Heart right ventricle (tissue), 16 donors: ENCODE data around the gene SRGAP3. TPM values are rescaled to one million over a fixed set of nuclear protein-coding genes. Genes with fewer than 3 reads are reported as not detected.

Experiments used
- ATAC-seq, 8 donors: fragments of 200-7000 bp; cut with Tn5 transposase; one replicate each; pipeline ENCODE4 v1.9.1; 2020; ENCODE audit warnings: mild to moderate bottlenecking in 8 of 8, moderate library complexity in 8 of 8, moderate number of reproducible peaks in 1 of 8
- DNase-seq, 2 donors: peaks; one replicate each; pipeline ENCODE4 v3.0.0-alpha.2; 2020
- H3K27ac ChIP-seq, 10 donors: fragments of 200-600 bp; sonication (generic) in 2 of 10; one replicate each; pipeline versions ENCODE4 v1.5.0 to v1.8.0; 2020 to 2022; ENCODE audit warnings: mild to moderate bottlenecking in 3 of 10
- H3K27me3 ChIP-seq, 7 donors: fragments of 200-600 bp; one replicate each; pipeline ENCODE4 v1.8.0; 2021 to 2022; ENCODE audit warnings: mild to moderate bottlenecking in 2 of 7
- H3K36me3 ChIP-seq, 9 donors: fragments of 200-600 bp; sonication (generic) in 1 of 9; one replicate each; pipeline versions ENCODE4 v1.5.0 to v1.8.0; 2020 to 2022; ENCODE audit warnings: mild to moderate bottlenecking in 2 of 9
- H3K4me1 ChIP-seq, 9 donors: fragments of 200-600 bp; sonication (generic) in 1 of 9; one replicate each; pipeline versions ENCODE4 v1.5.0 to v1.8.0; 2020 to 2022; ENCODE audit warnings: mild to moderate bottlenecking in 4 of 9
- H3K4me3 ChIP-seq, 10 donors: fragments of 200-600 bp; sonication (generic) in 2 of 10; one replicate each; pipeline versions ENCODE4 v1.5.0 to v1.8.0; 2020 to 2022; ENCODE audit warnings: mild to moderate bottlenecking in 7 of 10, moderate library complexity in 2 of 10
- H3K9me3 ChIP-seq, 11 donors: fragments of 200-600 bp in 10 of 11; sonication (generic) in 2 of 11; one replicate each; pipeline versions ENCODE4 v1.5.0 to v1.8.0; 2013 to 2022; ENCODE audit warnings: mild to moderate bottlenecking in 2 of 11, control low read depth in 1 of 11, moderate library complexity in 1 of 11
- WGBS, 2 donors: extraction: QIAGEN DNeasy Blood & Tissue Kit; methylation state at CpG; one replicate each; pipeline ENCODE4 v1.1.7; 2013; ENCODE audit warnings: inconsistent platforms in 1 of 2; 5-methylcytosine and 5-hydroxymethylcytosine counted together
- intact Hi-C, 10 donors: fragments of 100-400 bp; cut with DNase I; formaldehyde crosslinking; loops; one replicate each; pipeline versions ENCODE4 v1.11.1 to v1.14.2; 2022
- polyA plus RNA-seq, 2 donors: library from polyadenylated mRNA; stranded (reverse); fragments of 200-250 nt; gene quantifications; one replicate each; pipeline ENCODE4 v1.2.3, GENCODE V29; 2013
- total RNA-seq, 10 donors: library from RNA; stranded (reverse); fragmentation: NEBNext Ultra II Directional in 3 of 10; extraction: Animal tissue kit (Norgen Biotek cat#: 25700) in 3 of 10; gene quantifications; one replicate each; pipeline versions ENCODE4 v1.2.1 to v1.2.4, GENCODE V29; 2021 to 2023
- TF ChIP-seq, protein P1 (sequence below), 9 donors: fragments of 200-600 bp; sonication (generic) in 2 of 9; IDR thresholded peaks; one replicate each; pipeline versions ENCODE4 v1.5.0 to v1.8.0; 2021 to 2022; ENCODE audit warnings: antibody characterized with exemption in 9 of 9, mild to moderate bottlenecking in 5 of 9, moderate library complexity in 1 of 9
- donor health status: Arrhythmogenic right ventricular cardiomyopathy.
- donor health status: ischemic (EF 13 %, LVEDD 7.1; RV severe dilation, severe dysfunction).
- donor health status: healthy with polysubstance abuse.
- donor health status: DM: no; HTN: yes; CAD: no.
- donor health status: DM: no; HTN: no; CAD: no.
- donor health status: ischemic (EF 25% LVEDD 6.9; RV normal size, moderate dysfunction).
- donor health status: ischemic (EF 25% LVEDD 5.7; RV mildly dilated, moderate dysfunction).
- donor health status: healthy.
- donor health status: DM: yes; HTN: yes; CAD: no.
- donor health status: Ischemic cardiomyopathy.
- donor health status: ischemic (EF 35%, LVEDD 5.7; RV mildly dilated, moderate dysfunction).
- donor health status: nonischemic (EF 11% LVEDD 7.7; RV severe dilation, severe dysfunction).
- donor health status: DM: yes; HTN: yes; CAD: no.
- donor health status: PGD.
- donor health status: ischemic (EF 29% LVEDD 5.4; RV normal size, mild dysfunction).
- donor health status: nonischemic (EF 23%, LVEDD 6.1; RV moderate dilation, normal function).

SRGAP3 gene
- total and polyA plus RNA-seq, 12 donors: 0.67 to 16.1 (median 10.6) TPM

DNA sequence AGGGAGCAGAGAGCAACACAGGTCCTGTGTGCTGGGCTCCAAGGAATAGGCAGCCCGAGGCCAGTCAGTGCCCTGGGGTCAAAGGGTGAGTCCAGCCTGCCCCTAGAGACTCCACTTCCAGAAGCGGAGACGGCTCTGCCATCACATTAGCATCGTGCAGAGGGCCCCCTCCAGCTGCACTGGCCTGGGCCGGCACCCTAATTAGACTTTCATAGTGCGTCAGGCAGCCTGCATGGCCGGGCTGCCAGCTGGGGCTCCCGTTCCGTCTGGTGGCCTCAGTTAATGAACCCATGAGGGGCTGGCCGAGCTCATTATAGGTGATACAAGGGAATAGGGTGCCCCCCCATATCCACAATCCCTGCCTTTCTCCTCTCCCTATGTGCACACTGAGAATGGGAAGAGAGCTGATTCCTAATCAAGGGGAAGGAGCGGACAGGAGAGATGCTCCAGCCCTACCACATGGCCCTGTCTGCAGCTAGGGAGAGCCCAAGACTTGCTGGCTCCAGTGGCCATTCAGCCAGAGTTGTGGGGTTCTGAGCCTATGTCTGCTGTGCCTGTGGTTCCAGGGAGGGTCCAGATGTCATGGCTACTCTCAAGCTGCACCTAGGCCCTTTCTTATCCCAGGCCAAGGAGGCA is 128.0 kb downstream of the SRGAP3 start:
- intact Hi-C loops: no loop called here
- 78 to 84% methylated on average over 11 of the region's 11 CpGs for WGBS, 2 donors
- Histone ChIP-seq H3K36me3 (peaks cover 0 to 8% (median 0%) of the 10 kb centered on the region in 9 donors), H3K4me3 (no peak overlapping the region), H3K9me3 (no peaks in the 10 kb centered on the region), H3K27me3 (no peaks in the 10 kb centered on the region), H3K4me1 (peaks cover 0 to 9% (median 0%) of the 10 kb centered on the region in 9 donors), H3K27ac (no peak overlapping the region)
- TF ChIP-seq, protein P1, sequence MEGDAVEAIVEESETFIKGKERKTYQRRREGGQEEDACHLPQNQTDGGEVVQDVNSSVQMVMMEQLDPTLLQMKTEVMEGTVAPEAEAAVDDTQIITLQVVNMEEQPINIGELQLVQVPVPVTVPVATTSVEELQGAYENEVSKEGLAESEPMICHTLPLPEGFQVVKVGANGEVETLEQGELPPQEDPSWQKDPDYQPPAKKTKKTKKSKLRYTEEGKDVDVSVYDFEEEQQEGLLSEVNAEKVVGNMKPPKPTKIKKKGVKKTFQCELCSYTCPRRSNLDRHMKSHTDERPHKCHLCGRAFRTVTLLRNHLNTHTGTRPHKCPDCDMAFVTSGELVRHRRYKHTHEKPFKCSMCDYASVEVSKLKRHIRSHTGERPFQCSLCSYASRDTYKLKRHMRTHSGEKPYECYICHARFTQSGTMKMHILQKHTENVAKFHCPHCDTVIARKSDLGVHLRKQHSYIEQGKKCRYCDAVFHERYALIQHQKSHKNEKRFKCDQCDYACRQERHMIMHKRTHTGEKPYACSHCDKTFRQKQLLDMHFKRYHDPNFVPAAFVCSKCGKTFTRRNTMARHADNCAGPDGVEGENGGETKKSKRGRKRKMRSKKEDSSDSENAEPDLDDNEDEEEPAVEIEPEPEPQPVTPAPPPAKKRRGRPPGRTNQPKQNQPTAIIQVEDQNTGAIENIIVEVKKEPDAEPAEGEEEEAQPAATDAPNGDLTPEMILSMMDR (IDR thresholded peaks at IDR 0.05): no peak
- no peak for DNase-seq
- ATAC-seq: no peak

DNA sequence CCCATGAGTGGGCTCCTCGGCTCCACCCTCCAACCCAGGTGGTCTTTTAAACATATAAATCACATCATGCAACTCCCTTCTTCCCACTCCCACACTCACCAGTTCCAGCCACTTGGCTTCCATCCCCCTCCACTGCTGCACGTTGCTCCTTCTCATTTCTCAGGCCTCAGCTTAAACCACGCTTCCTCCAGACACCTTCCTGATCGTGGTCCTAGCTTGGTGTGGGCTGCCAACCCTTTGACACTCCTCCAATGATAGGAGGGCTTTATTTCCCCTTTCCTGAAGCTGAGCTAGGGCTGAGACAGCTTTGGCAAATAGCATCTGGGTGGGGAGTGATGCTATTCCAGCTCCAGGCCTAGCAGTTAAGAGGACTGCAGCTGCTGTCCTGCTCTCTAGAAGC is 130.1 kb downstream of the SRGAP3 start:
- no peak for DNase-seq
- no peaks in the 10 kb centered on the region for H3K27me3 ChIP-seq
- WGBS, 2 donors: 71 to 72% methylated on average over 4 of the region's 4 CpGs
- H3K27ac ChIP-seq: no peak overlapping the region
- no peak for ATAC-seq
- peaks cover 0 to 8% (median 0%) of the 10 kb centered on the region in 9 donors for H3K36me3 ChIP-seq
- no peaks in the 10 kb centered on the region for H3K4me1 ChIP-seq
- TF ChIP-seq, protein P1 (IDR thresholded peaks at IDR 0.05): no peak
- intact Hi-C loops: no loop called here
- H3K4me3 ChIP-seq: no peak overlapping the region
- H3K9me3 ChIP-seq: no peaks in the 10 kb centered on the region

DNA sequence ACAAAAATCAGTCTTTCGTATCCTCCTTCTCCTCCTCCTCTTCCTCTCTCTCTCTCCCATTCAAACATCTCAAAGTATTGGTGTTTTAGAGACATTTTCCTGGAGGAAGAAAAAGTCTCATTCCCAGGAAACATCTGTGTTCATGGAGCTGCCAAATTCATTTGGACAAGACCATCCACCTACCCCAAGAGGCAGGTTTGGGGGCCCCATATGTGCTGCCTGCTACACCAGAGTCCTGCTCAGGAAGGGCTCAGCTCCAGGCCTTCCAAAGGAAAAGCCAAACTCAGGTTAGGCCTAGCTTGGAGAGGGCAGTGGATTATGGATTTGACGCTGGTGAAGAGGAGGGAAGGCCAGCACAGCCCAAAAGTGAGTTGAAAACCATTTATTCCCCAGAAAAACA is 131.2 kb downstream of the SRGAP3 start:
- no peaks in the 10 kb centered on the region for H3K9me3 ChIP-seq
- WGBS, 2 donors: 76 to 84% methylated on average over 2 of the region's 2 CpGs
- no peaks in the 10 kb centered on the region for H3K4me1 ChIP-seq
- TF ChIP-seq, protein P1 (IDR thresholded peaks at IDR 0.05): no peak
- intact Hi-C loops: no loop called here
- DNase-seq (no peak), ATAC-seq (no peak)
- H3K4me3 ChIP-seq: no peak overlapping the region
- H3K27me3 ChIP-seq: no peaks in the 10 kb centered on the region
- peaks cover 0 to 8% (median 0%) of the 10 kb centered on the region in 9 donors for H3K36me3 ChIP-seq
- H3K27ac ChIP-seq: no peak overlapping the region

DNA sequence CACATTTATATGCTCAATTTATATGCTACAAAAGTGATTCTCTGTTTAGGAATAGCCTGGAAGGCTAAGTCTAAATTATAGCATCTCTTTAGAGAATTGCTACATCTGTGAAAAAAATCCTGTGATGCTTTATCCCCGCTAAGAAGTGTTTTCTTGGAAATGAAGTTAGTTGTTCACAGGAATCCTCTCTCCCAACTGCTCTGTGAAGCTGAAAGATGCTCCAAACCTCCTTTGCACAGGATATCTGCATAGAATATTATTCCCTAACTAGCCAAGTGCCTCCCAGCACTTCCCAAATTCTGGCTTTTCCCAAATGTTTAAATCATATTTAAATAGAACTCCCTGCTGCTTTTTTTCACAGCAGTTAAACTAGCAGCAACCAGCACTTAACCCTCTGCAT is 132.2 kb downstream of the SRGAP3 start:
- H3K36me3 ChIP-seq: peaks cover 0 to 3% (median 0%) of the 10 kb centered on the region in 9 donors
- no peaks in the 10 kb centered on the region for H3K9me3 ChIP-seq
- H3K27ac ChIP-seq: no peak overlapping the region
- no peaks in the 10 kb centered on the region for H3K27me3 ChIP-seq
- TF ChIP-seq, protein P1 (IDR thresholded peaks at IDR 0.05): no peak
- no peak for DNase-seq
- H3K4me1 ChIP-seq: peaks cover 0 to under 1% (median 0%) of the 10 kb centered on the region in 9 donors
- no peak for ATAC-seq
- intact Hi-C loops: no loop called here
- WGBS, 2 donors: 68 to 74% methylated on average over 1 of the region's 1 CpG
- no peak overlapping the region for H3K4me3 ChIP-seq
